Measurements from ENCODE around the gene SIRPG. TPM values are rescaled to one million over a fixed set of nuclear protein-coding genes. Genes with fewer than 3 reads are reported as not detected.

The SIRPG gene
- polyA plus RNA-seq, 3 donors, result 0.15 to 0.52 (median 0.51) TPM

- Histone ChIP-seq H2AFZ (ENCODE audit: insufficient read depth, low read depth, low read length, poor library complexity, severe bottlenecking) (no peak overlapping the region), H3K27me3 (ENCODE audit: control insufficient read depth in 2 of 2, insufficient read depth in 2 of 2, low read length in 2 of 2) (no peaks in the 10 kb centered on the region), H3K4me1 (ENCODE audit: control insufficient read depth in 1 of 2, insufficient read depth in 2 of 2, low read length in 2 of 2) (peaks cover 18 to 23% of the 10 kb centered on the region in 2 donors), H3K4me3 (replicated peaks in 1 of 3; ENCODE audit: low read depth in 2 of 3, low read length in 3 of 3) (no peak overlapping the region), H3K36me3 (replicated peaks in 1 of 2; ENCODE audit: control insufficient read depth in 1 of 2, insufficient read depth in 2 of 2, low read length in 2 of 2) (no peaks in the 10 kb centered on the region), H3K9ac (ENCODE audit: insufficient read depth, low read length, poor library complexity, severe bottlenecking) (no peak overlapping the region), H3K79me2 (ENCODE audit: insufficient read depth, low read length) (no peaks in the 10 kb centered on the region), H3K27ac (ENCODE audit: low read depth in 1 of 2, low read length in 2 of 2) (no peak overlapping the region), H3K9me3 (replicated peaks in 1 of 2; ENCODE audit: control insufficient read depth in 1 of 2, insufficient read depth in 1 of 2, low read length in 2 of 2) (no peaks in the 10 kb centered on the region), H3K4me2 (replicated peaks; ENCODE audit: extremely low read depth, low read length, poor library complexity, severe bottlenecking) (no peak overlapping the region), H4K20me1 (ENCODE audit: insufficient read depth, low read length) (no peaks in the 10 kb centered on the region)
- H3K27me3 Mint-ChIP-seq (ENCODE audit: low read depth in 3 of 3), result peaks cover 2 to 8% (median 3%) of the 10 kb centered on the region in 3 donors
- peak overlapping the region in 1 of 7 donors; percentile 57 for H3K27ac Mint-ChIP-seq
- H3K9me3 Mint-ChIP-seq, result peaks cover 0 to 1% (median 0%) of the 10 kb centered on the region in 7 donors
- H3K4me3 Mint-ChIP-seq, result no peak overlapping the region
- TF ChIP-seq CTCF (IDR thresholded peaks at IDR 0.05), result no peak
- H3K4me1 Mint-ChIP-seq, result peaks cover 35% of the 10 kb centered on the region
- intact Hi-C loops (cut with micrococcal nuclease), result no loop called here
- H3K36me3 Mint-ChIP-seq, result no peaks in the 10 kb centered on the region
- WGBS (ENCODE audit: insufficient coverage), result 0% methylated on average over 1 of the region's 4 CpGs
- no peak for DNase-seq
Observed at GRCh38 chr20:1633535-1633934, 24.0 kb downstream of the SIRPG start.

GRCh38 chr20:1632178-1632577, 25.4 kb downstream of the SIRPG start:
- no peak overlapping the region for H3K4me3 ChIP-seq (replicated peaks in 1 of 3; ENCODE audit: low read depth in 2 of 3, low read length in 3 of 3)
- DNase-seq, result no peak

More at GRCh38 chr20:1632178-1632577, 25.4 kb downstream of the SIRPG start:
- no peak for TF ChIP-seq CTCF (IDR thresholded peaks at IDR 0.05)
- Histone ChIP-seq H3K4me2 (replicated peaks; ENCODE audit: extremely low read depth, low read length, poor library complexity, severe bottlenecking) (no peak overlapping the region), H3K4me1 (ENCODE audit: control insufficient read depth in 1 of 2, insufficient read depth in 2 of 2, low read length in 2 of 2) (peaks cover 25 to 31% of the 10 kb centered on the region in 2 donors), H3K36me3 (replicated peaks in 1 of 2; ENCODE audit: control insufficient read depth in 1 of 2, insufficient read depth in 2 of 2, low read length in 2 of 2) (no peaks in the 10 kb centered on the region), H3K9me3 (replicated peaks in 1 of 2; ENCODE audit: control insufficient read depth in 1 of 2, insufficient read depth in 1 of 2, low read length in 2 of 2) (no peaks in the 10 kb centered on the region), H3K27me3 (ENCODE audit: control insufficient read depth in 2 of 2, insufficient read depth in 2 of 2, low read length in 2 of 2) (no peaks in the 10 kb centered on the region), H2AFZ (ENCODE audit: insufficient read depth, low read depth, low read length, poor library complexity, severe bottlenecking) (no peak overlapping the region), H4K20me1 (ENCODE audit: insufficient read depth, low read length) (no peaks in the 10 kb centered on the region), H3K79me2 (ENCODE audit: insufficient read depth, low read length) (no peaks in the 10 kb centered on the region), H3K27ac (ENCODE audit: low read depth in 1 of 2, low read length in 2 of 2) (no peak overlapping the region), H3K9ac (ENCODE audit: insufficient read depth, low read length, poor library complexity, severe bottlenecking) (no peak overlapping the region)
- H3K27ac Mint-ChIP-seq, result peak overlapping the region in 1 of 7 donors; percentile 28
- H3K27me3 Mint-ChIP-seq (ENCODE audit: low read depth in 3 of 3), result peaks cover 3 to 8% (median 3%) of the 10 kb centered on the region in 3 donors
- no peak overlapping the region for H3K4me3 Mint-ChIP-seq
- WGBS (ENCODE audit: insufficient coverage), result 94% methylated on average over 3 of the region's 4 CpGs
- H3K36me3 Mint-ChIP-seq, result no peaks in the 10 kb centered on the region
- H3K9me3 Mint-ChIP-seq, result peaks cover 0 to 1% (median 0%) of the 10 kb centered on the region in 7 donors
- H3K4me1 Mint-ChIP-seq, result peaks cover 47% of the 10 kb centered on the region
- intact Hi-C loops (cut with micrococcal nuclease), result no loop called here
